ENCODE results near the gene RTL10. TPM values are rescaled to one million over a fixed set of nuclear protein-coding genes. Genes with fewer than 3 reads are reported as not detected.

RTL10 gene
- total and polyA plus RNA-seq, 2 experiments from 2014 or later = 13.0 to 15.9 TPM

DNA sequence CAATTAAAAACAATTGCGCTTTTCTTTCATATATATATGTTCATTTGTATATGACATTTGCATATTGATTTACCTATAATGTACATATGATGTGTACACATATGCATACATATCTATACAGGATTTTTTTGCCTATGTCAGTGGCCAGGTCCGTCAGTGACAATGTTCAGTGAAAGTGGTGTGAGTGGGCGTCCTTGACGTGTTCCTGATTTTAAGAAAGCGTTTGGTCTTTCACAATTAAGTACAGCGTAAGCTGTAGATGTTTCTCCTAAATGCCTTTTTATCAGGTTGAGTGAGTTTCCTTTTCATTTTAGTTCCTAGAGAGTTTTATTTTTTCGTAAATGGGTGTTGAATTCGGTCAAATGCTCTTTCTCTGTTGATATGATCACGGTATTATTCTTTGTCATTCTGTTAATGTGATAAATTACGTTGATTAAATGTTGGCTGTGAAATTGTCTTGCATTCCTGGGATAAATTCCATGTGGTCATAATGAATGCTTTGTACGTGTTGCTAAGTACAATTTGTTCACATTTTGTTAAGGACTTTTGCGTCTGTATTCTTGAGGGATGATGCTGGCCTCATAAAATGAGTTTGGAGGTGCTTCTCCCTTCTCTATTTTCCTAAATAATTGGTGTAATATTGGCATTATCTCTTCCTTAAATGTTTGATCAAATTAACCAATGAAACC, 10.6 kb upstream of the RTL10 start:
- Histone ChIP-seq H3K4me1 (ENCODE audit: insufficient read depth) (no peaks in the 10 kb centered on the region), H3K27ac (no peak overlapping the region), H4K20me1 (ENCODE audit: insufficient read depth, poor library complexity, severe bottlenecking) (no peaks in the 10 kb centered on the region), H3K36me3 (replicated peaks; ENCODE audit: insufficient read depth, low read depth) (no peaks in the 10 kb centered on the region), H3K79me2 (no peaks in the 10 kb centered on the region), H3K9me2 (replicated peaks; ENCODE audit: insufficient read depth) (no peaks in the 10 kb centered on the region), H3K4me3 (no peak overlapping the region), H3K4me2 (no peak overlapping the region), H3K27me3 (no peaks in the 10 kb centered on the region), H3K9me3 (ENCODE audit: low read depth) (no peaks in the 10 kb centered on the region), H2AFZ (no peak overlapping the region)
- WGBS (ENCODE audit: low lambda C conversion rate, missing lambda C conversion rate) = 86% methylated on average over 12 of the region's 12 CpGs
- TF ChIP-seq EZH2phosphoT487 (IDR thresholded peaks at IDR 0.05; ENCODE audit: low read depth, severe bottlenecking, unreplicated experiment) (no peak), EZH2 (IDR thresholded peaks at IDR 0.05; ENCODE audit: borderline replicate concordance) (no peak)
- TF ChIP-seq, protein P1, sequence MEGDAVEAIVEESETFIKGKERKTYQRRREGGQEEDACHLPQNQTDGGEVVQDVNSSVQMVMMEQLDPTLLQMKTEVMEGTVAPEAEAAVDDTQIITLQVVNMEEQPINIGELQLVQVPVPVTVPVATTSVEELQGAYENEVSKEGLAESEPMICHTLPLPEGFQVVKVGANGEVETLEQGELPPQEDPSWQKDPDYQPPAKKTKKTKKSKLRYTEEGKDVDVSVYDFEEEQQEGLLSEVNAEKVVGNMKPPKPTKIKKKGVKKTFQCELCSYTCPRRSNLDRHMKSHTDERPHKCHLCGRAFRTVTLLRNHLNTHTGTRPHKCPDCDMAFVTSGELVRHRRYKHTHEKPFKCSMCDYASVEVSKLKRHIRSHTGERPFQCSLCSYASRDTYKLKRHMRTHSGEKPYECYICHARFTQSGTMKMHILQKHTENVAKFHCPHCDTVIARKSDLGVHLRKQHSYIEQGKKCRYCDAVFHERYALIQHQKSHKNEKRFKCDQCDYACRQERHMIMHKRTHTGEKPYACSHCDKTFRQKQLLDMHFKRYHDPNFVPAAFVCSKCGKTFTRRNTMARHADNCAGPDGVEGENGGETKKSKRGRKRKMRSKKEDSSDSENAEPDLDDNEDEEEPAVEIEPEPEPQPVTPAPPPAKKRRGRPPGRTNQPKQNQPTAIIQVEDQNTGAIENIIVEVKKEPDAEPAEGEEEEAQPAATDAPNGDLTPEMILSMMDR (IDR thresholded peaks at IDR 0.05; ENCODE audit: poor library complexity) = no peak
- no peak for DNase-seq (ENCODE audit: low spot score)

DNA sequence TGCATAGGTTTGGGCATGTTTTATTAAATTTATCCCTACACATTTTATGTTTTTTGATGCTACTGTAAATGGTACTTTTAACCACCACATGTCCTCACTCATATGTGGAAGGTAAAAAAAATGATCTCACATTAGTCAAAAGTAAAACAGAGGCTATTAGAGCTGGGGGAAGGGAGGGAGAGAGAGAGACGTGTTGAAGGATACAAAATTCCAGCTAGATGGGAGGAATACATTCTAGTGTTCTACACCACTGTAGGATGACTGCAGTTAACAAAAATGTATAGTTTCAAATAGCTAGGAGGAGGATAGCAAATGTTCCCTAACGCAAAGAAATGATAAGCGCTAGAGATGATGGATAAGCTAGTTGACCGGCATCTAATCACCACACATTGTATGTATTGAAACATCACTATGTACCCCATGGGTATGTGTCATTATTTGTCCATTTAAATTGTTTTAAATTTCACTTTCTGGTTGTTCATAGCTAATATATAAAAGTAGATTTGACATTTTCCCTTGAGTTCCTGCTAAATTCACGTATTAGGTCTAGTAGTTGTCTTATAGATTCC, 9.9 kb upstream of the RTL10 start:
- H3K4me2 ChIP-seq = no peak overlapping the region
- 80% methylated on average over 5 of the region's 5 CpGs for WGBS (ENCODE audit: low lambda C conversion rate, missing lambda C conversion rate)
- H3K4me3 ChIP-seq = no peak overlapping the region
- no peak for DNase-seq (ENCODE audit: low spot score)
- no peak for TF ChIP-seq EZH2phosphoT487 (IDR thresholded peaks at IDR 0.05; ENCODE audit: low read depth, severe bottlenecking, unreplicated experiment)
- TF ChIP-seq, protein P1 (IDR thresholded peaks at IDR 0.05; ENCODE audit: poor library complexity) = no peak
- TF ChIP-seq EZH2 (IDR thresholded peaks at IDR 0.05; ENCODE audit: borderline replicate concordance) = no peak
- H3K36me3 ChIP-seq (replicated peaks; ENCODE audit: insufficient read depth, low read depth) = no peaks in the 10 kb centered on the region
- H2AFZ ChIP-seq = no peak overlapping the region
- H3K79me2 ChIP-seq = no peaks in the 10 kb centered on the region
- H3K9me2 ChIP-seq (replicated peaks; ENCODE audit: insufficient read depth) = no peaks in the 10 kb centered on the region
- no peaks in the 10 kb centered on the region for H3K4me1 ChIP-seq (ENCODE audit: insufficient read depth)
- H3K9me3 ChIP-seq (ENCODE audit: low read depth) = no peaks in the 10 kb centered on the region
- no peak overlapping the region for H3K27ac ChIP-seq
- no peaks in the 10 kb centered on the region for H4K20me1 ChIP-seq (ENCODE audit: insufficient read depth, poor library complexity, severe bottlenecking)
- H3K27me3 ChIP-seq = no peaks in the 10 kb centered on the region

GRCh38 chr22:19863571-19863970, 8.9 kb upstream of the RTL10 start:
- Histone ChIP-seq H3K36me3 (replicated peaks; ENCODE audit: insufficient read depth, low read depth) (no peaks in the 10 kb centered on the region), H3K9me2 (replicated peaks; ENCODE audit: insufficient read depth) (no peaks in the 10 kb centered on the region), H4K20me1 (ENCODE audit: insufficient read depth, poor library complexity, severe bottlenecking) (no peaks in the 10 kb centered on the region), H3K4me1 (ENCODE audit: insufficient read depth) (no peaks in the 10 kb centered on the region), H3K79me2 (no peaks in the 10 kb centered on the region), H3K27me3 (no peaks in the 10 kb centered on the region), H3K27ac (no peak overlapping the region), H3K4me2 (no peak overlapping the region), H3K9me3 (ENCODE audit: low read depth) (no peaks in the 10 kb centered on the region), H3K4me3 (no peak overlapping the region), H2AFZ (no peak overlapping the region)
- no peak for DNase-seq (ENCODE audit: low spot score)
- WGBS (ENCODE audit: low lambda C conversion rate, missing lambda C conversion rate) = 81% methylated on average over 5 of the region's 5 CpGs
- TF ChIP-seq EZH2 (IDR thresholded peaks at IDR 0.05; ENCODE audit: borderline replicate concordance) (no peak), EZH2phosphoT487 (IDR thresholded peaks at IDR 0.05; ENCODE audit: low read depth, severe bottlenecking, unreplicated experiment) (no peak)
- TF ChIP-seq, protein P1 (IDR thresholded peaks at IDR 0.05; ENCODE audit: poor library complexity) = no peak
